Smooth muscle cell (in vitro differentiated cells): ENCODE measurements around the gene PHTF2. TPM values are rescaled to one million over a fixed set of nuclear protein-coding genes. Genes with fewer than 3 reads are reported as not detected.

ENCODE experiments used
- DNase-seq: peaks from one replicate; lab custom pipeline; 2025; ENCODE audit not compliant: unreplicated experiment; lab: John Stamatoyannopoulos, UW
- H2AFZ ChIP-seq: fragments of 200-600 bp; sonication (generic); 2 replicates; pipeline ENCODE4 v1.6.0; 2016; ENCODE audit warnings: antibody characterized with exemption, low read depth, mild to moderate bottlenecking
- H3F3A ChIP-seq: fragments of 200-600 bp; sonication (generic); 2 replicates; pipeline ENCODE4 v1.6.0; 2017; ENCODE audit warnings: antibody characterized with exemption, low read depth
- H3K27ac ChIP-seq: fragments of 200-600 bp; sonication (generic); 2 replicates; pipeline ENCODE4 v1.5.1; 2016; ENCODE audit warnings: low read depth, mild to moderate bottlenecking
- H3K27me3 ChIP-seq: fragments of 200-600 bp; sonication (generic); 2 replicates; pipeline ENCODE4 v1.6.1; 2016; ENCODE audit warnings: low read depth, mild to moderate bottlenecking
- H3K36me3 ChIP-seq: fragments of 200-600 bp; sonication (generic); 2 replicates; pipeline ENCODE4 v1.5.1; 2016; ENCODE audit warnings: low read depth
- H3K4me1 ChIP-seq: fragments of 200-600 bp; sonication (generic); 2 replicates; pipeline ENCODE4 v1.5.1; 2016; ENCODE audit warnings: low read depth
- H3K4me2 ChIP-seq: fragments of 200-600 bp; sonication (generic); 2 replicates; pipeline ENCODE4 v1.6.0; 2016; ENCODE audit warnings: mild to moderate bottlenecking
- H3K4me3 ChIP-seq: fragments of 200-600 bp; sonication (generic); 2 replicates; pipeline ENCODE4 v1.5.1; 2016; ENCODE audit warnings: mild to moderate bottlenecking
- H3K79me2 ChIP-seq: fragments of 200-600 bp; sonication (generic); 2 replicates; pipeline ENCODE4 v1.6.0; 2016; ENCODE audit warnings: low read depth, mild to moderate bottlenecking
- H3K9ac ChIP-seq: fragments of 200-600 bp; sonication (generic); 2 replicates; pipeline ENCODE4 v1.6.0; 2016; ENCODE audit warnings: low read depth
- H3K9me3 ChIP-seq: fragments of 200-600 bp; sonication (generic); replicated peaks from 2 replicates; pipeline ENCODE4 v1.5.1; 2016; ENCODE audit warnings: low read depth
- H4K20me1 ChIP-seq: fragments of 200-600 bp; sonication (generic); 2 replicates; pipeline ENCODE4 v1.6.0; 2016; ENCODE audit warnings: low read depth
- CTCF ChIP-seq: fragments of 200-600 bp; sonication (generic); IDR thresholded peaks from 2 replicates; pipeline ENCODE4 v1.5.1; 2017; ENCODE audit warnings: borderline replicate concordance, mild to moderate bottlenecking, antibody characterized with exemption; ENCODE audit not compliant: insufficient read depth, poor library complexity, severe bottlenecking
- WGBS: methylation state at CpG from one replicate; pipeline ENCODE4 v1.1.7; 2016; ENCODE audit warnings: low lambda C conversion rate; 5-methylcytosine and 5-hydroxymethylcytosine counted together
- polyA plus RNA-seq: library from polyadenylated mRNA; unstranded; fragments of >200 nt; fragmentation: Nextera tagmentation; extraction: Ambion mirVana; gene quantifications from 2 replicates; pipeline ENCODE4 v1.2.1, GENCODE V29; 2016
- total RNA-seq: library from RNA; depleted of rRNA; stranded (reverse); fragments of >200 nt; gene quantifications from 2 replicates; pipeline ENCODE4 v1.2.3, GENCODE V29; 2014

The PHTF2 gene
- total and polyA plus RNA-seq, 2 experiments from 2014 or later = 66.6 to 100 TPM

- no peaks in the 10 kb centered on the region for H3K79me2 ChIP-seq
- H4K20me1 ChIP-seq = no peaks in the 10 kb centered on the region
- H3K36me3 ChIP-seq = no peaks in the 10 kb centered on the region
- H3K4me3 ChIP-seq = no peak overlapping the region
- no peaks in the 10 kb centered on the region for H3K27me3 ChIP-seq
- DNase-seq = no peak
- no peaks in the 10 kb centered on the region for H3K9me3 ChIP-seq
- no peak overlapping the region for H3K4me2 ChIP-seq
- H3K4me1 ChIP-seq = no peaks in the 10 kb centered on the region
- no peak overlapping the region for H2AFZ ChIP-seq
- H3K27ac ChIP-seq = no peak overlapping the region
- H3F3A ChIP-seq = no peaks in the 10 kb centered on the region
- no peak overlapping the region for H3K9ac ChIP-seq
- 87% methylated on average over 12 of the region's 12 CpGs for WGBS
- TF ChIP-seq CTCF = no peak
Observed at GRCh38 chr7:77985232-77985973, 186.8 kb downstream of the PHTF2 start.

- no peaks in the 10 kb centered on the region for H3K9me3 ChIP-seq
- TF ChIP-seq CTCF = no peak
Observed at GRCh38 chr7:77985974-77986339, 187.4 kb downstream of the PHTF2 start.

GRCh38 chr7:77989981-77990566 is 191.5 kb downstream of the PHTF2 start:
- no peaks in the 10 kb centered on the region for H3K4me1 ChIP-seq
- no peaks in the 10 kb centered on the region for H3K27me3 ChIP-seq
- H3K4me2 ChIP-seq = no peak overlapping the region
- no peak for DNase-seq
- H3K4me3 ChIP-seq = no peak overlapping the region
- H3K79me2 ChIP-seq = no peaks in the 10 kb centered on the region
- no peaks in the 10 kb centered on the region for H3F3A ChIP-seq
- no peak overlapping the region for H2AFZ ChIP-seq
- H3K9me3 ChIP-seq = no peaks in the 10 kb centered on the region
- no peaks in the 10 kb centered on the region for H3K36me3 ChIP-seq
- TF ChIP-seq CTCF = no peak
- no peak overlapping the region for H3K27ac ChIP-seq
- WGBS = 81% methylated on average over 6 of the region's 6 CpGs
- H3K9ac ChIP-seq = no peak overlapping the region
- H4K20me1 ChIP-seq = no peaks in the 10 kb centered on the region

More at GRCh38 chr7:77985974-77986339, 187.4 kb downstream of the PHTF2 start:
- H4K20me1 ChIP-seq = no peaks in the 10 kb centered on the region
- H3K4me1 ChIP-seq = no peaks in the 10 kb centered on the region
- no peaks in the 10 kb centered on the region for H3F3A ChIP-seq
- no peak overlapping the region for H2AFZ ChIP-seq
- H3K36me3 ChIP-seq = no peaks in the 10 kb centered on the region
- H3K4me2 ChIP-seq = no peak overlapping the region
- H3K4me3 ChIP-seq = no peak overlapping the region
- DNase-seq = no peak
- no peaks in the 10 kb centered on the region for H3K79me2 ChIP-seq
- no peak overlapping the region for H3K9ac ChIP-seq
- WGBS = 81% methylated on average over 3 of the region's 3 CpGs
- no peaks in the 10 kb centered on the region for H3K27me3 ChIP-seq
- H3K27ac ChIP-seq = no peak overlapping the region
